HG02759 (cell line): Measurements from ENCODE around the gene ZNF853.
"Not testable (repeated sequence)": the region's sequence is repeated elsewhere in the genome, so short reads cannot be mapped to it uniquely, and the experiment has no call there.

ENCODE experiments used
- ATAC-seq: cut with Tn5 transposase; IDR thresholded peaks from one replicate; pipeline ENCODE4 v1.9.1; 2021; ENCODE audit warnings: mild to moderate bottlenecking, moderate library complexity; ENCODE audit not compliant: unreplicated experiment

Gene ZNF853

GRCh38 chr7:6634971-6635370, 19.6 kb downstream of the ZNF853 start:
- not testable (repeated sequence) for ATAC-seq

DNA sequence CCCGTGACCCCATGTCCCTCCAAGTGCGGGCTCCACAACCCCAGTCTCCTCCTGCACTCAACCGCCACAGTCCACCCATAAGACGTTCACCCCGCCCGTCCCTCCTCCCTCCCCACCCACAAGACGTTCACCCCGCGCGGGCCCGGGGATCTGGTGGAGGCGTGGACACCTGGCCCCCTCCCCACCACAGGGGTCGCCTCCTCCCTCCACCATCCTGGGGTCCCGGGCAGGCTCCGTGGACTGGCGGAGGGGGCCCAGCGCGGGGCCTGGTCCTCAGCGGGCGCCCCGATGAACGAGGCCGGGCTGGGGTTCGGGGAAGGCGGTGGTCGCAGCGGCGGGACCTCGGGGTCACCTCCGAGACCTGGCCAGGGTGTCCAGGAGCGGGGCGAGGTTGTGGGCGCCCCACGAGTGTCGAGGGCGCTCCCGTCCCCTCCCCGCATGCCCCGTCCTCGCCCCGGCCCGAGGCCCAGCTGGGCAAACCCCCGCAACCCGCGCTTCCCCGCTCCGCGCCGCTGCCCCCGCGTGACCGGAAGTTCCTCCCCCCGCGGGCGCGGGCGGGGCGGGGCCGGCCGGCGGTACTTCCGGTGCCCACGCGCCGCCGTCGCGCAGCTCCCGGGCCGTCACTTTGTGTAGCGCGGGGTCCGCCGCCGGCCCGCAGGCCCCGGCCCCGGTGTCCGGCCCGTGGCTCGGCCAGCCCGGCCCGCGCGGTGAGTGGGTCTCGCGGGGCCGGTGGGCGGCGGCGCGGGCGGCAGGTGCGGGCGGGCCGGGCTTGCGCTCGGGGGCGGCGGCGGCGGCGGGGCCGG, 21.5 kb downstream of the ZNF853 start, which contains the start of gene ZNF316:
Gene ZNF316, plus strand, starts transcription at position 578 of the 803 bp plus-strand sequence. CDS start 5,092 bp downstream, outside the sequence.
- ATAC-seq: peak; percentile 79

- ATAC-seq: peak; percentile 86
Measured at GRCh38 chr7:6637544-6638229, 22.3 kb downstream of the ZNF853 start.

DNA sequence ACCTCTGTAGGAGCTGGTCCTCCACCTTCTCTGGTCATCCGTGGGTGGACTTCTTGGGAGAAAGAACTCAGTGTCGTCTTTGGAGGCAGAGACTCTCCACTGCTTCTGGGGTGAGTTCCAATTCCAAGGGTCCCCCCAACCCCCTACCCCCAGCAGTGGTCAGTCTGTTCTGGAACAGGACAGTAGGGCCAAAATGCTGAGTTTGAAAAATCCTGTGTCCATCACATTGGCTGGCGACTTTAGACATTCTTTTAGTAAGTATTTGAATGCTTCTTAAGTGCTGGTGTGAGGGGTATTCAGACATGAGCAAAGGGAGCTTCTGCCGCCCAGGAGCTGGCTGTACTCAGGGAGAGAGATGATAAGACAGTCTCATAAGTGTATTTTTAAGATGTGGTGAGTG, 23.6 kb downstream of the ZNF853 start:
- ATAC-seq: no peak

DNA sequence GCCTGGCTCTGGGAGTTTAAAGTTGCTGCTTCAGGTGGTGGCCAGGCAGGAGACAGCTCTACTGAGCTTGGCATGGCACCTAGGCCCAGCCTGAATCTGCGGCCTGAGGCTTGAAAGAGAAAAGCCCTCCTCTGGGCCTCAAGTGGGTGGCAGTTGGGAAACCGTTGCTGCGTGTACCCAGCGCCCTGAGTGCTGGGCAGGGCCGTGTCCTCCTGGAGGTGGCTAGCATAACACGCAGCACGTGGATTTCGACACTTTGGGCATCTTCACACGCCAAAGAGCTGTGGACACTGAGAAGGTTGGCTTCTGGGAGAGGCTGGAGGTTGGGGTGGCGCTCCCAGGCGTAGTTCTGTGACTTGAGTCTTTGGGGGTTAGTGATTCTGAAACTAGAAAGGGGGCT, 24.2 kb downstream of the ZNF853 start:
- ATAC-seq: no peak

GRCh38 chr7:6640246-6640721, 24.9 kb downstream of the ZNF853 start:
- ATAC-seq: no peak

DNA sequence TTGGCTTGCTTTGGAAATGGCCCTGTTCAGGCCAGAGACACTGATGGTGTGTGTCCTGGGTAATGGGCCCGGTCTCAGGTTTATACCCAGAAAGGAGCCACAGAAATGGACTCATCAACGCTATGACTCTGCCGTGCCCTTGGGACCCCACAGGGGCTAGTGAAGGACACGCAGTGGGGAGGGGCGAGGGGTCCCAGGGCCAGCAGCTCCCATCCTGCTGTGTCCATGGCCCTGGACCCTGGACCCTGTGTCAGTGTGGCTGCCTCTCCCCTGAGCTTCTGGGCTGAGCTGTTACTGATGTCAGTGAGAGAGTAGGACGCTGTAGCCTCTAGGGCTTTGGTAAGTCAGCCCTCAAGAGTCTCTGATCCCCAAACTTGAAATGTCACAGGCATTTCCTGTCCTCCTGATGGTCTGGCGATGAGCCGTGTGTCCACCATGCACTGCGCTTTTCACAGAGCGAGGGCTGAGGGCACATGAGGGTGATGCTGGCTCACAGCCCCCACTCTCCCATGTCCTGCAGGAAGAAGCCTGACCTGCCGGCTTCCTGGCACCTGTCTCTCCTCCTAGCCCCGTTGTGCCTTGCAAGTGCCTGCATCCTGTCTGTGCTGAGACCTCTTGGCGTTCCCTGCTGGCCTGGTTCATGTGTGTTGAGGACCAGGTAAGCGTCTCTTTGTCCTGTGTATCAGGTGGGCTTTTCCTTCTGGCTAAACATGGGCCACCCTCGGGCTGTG, 26.1 kb downstream of the ZNF853 start:
- ATAC-seq: no peak

DNA sequence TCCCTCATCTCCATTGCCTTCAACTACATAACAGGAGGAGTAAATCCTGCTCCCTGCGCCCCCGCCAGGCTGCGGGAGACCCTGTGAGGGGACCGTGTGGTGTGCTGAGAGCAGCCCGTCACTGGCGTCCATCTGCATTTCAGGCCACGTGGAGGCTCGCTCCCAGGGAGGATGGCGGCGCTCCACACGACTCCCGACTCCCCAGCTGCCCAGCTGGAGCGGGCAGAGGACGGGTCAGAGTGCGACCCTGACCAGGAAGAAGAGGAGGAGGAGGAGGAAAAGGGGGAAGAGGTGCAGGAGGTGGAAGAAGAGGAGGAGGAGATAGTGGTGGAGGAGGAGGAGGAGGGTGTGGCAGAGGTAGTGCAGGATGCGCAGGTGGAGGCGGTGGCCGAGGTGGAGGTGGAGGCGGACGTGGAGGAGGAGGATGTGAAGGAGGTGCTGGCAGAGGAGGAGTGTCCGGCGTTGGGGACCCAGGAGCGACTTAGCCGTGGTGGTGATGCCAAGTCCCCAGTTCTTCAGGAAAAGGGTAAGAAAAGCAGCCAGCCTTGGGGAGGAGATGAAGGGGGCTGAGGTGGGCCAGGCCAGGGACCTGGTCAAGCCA, 26.9 kb downstream of the ZNF853 start:
- no peak for ATAC-seq

GRCh38 chr7:6642861-6643640, 27.6 kb downstream of the ZNF853 start:
- no peak for ATAC-seq

GRCh38 chr7:6643915-6644625, 28.7 kb downstream of the ZNF853 start:
- no peak for ATAC-seq

DNA sequence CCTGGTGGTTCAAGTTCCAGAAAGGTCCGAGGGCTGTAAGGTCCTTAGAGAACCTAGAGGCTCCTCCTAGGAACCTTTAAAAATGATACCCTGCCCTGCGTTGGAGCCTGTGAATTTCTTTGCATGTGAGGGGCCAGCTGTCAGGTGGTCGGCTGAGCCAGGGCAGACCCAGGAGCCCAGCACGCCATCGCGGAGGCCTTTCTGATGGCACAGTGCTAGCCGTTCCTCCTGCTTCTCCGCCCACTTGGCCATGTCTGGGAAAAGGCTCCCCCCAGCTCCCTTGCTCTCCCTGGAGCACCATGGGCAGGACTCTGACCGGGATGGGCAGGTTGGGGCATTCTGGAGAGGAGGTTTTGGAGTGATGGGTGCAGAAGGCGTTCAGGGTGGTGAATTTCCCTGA, 29.3 kb downstream of the ZNF853 start:
- no peak for ATAC-seq

- no peak for ATAC-seq
Measured at GRCh38 chr7:6646465-6646864, 31.1 kb downstream of the ZNF853 start.

- ATAC-seq: no peak
Measured at GRCh38 chr7:6647080-6647479, 31.7 kb downstream of the ZNF853 start.

- ATAC-seq: no peak
Measured at GRCh38 chr7:6647541-6647940, 32.1 kb downstream of the ZNF853 start.

GRCh38 chr7:6648066-6648814, 32.8 kb downstream of the ZNF853 start:
- no peak for ATAC-seq

DNA sequence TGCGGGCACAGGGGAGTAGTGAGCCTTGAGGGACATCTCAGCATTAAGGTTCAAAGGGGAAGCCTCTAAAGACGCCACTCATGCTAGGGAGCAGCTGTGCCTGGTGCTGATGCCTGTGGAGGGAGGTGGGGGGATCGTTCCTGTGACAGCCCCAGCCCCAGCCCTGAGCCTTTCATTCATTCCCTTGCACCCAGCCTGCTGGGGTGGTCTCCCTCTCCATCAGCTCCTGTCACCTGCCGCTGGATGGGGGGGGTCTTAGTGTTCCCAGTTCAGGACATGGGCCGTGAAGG, 33.4 kb downstream of the ZNF853 start:
- no peak for ATAC-seq

DNA sequence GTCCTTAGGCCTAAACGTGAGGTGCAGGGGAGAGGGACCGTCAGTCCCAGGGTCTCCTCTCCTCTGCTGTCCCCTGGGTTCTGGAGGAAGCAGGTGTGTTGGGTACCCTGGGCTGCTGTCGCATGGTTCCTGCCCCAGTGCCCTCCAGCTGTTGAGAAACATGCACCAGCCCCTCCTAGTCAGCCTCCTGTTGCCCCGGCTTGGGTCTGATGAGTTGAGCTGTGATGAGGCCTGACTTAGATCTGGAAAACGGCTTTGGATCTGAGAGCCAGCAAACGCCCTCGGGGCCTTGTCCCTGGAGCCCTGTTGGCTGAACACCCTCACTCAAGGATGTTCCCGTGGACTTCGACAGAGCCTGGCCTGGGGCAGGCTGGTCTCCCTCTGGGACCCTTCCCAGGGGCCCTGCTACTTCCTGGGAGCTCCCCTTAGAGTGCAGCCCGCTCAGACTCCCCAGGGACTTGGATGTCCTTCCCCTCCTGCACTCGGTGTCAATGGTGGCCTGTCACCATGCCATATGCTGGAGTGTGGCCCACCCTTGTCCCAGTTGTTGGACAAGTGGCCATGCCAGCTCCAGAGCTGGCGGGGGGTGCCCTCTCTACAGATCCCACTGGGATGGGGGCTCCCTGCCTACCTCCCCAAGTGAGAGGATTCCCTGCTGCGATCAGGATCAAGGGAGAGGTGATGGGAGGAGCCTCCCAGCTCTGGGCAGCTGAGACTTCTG, 34.0 kb downstream of the ZNF853 start:
- no peak for ATAC-seq

DNA sequence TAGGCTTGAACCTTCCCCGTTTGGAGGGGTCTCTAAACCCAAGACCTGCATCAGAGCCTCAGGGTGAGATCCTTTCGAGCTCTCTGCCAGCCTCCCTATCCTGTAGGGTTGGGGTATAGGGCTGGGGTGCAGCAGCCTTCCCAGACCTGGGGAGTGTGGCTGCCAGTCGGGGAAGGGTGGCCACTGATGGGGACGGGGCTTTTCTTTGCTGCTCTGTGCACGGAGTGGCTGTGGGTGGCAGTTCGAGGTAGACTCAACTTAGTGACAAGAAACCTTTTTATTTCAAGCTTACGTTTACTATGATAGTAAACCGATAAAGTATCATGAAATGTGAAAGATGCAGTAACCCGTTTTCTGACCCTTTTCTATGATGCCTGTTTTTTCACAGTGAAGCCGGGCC, 34.7 kb downstream of the ZNF853 start:
- no peak for ATAC-seq
